SK-N-SH (cell line): ENCODE data around the gene YY2. TPM values are rescaled to one million over a fixed set of nuclear protein-coding genes. Genes with fewer than 3 reads are reported as not detected.

Experiments used
- CTCF ChIA-PET: fragments of 300-600, 350-600 bp; formaldehyde crosslinking; extraction: SDS; loops from one replicate; lab custom pipeline; 2021; lab: Yijun Ruan, JAX
- POLR2A ChIA-PET: fragments of 350-600 bp; sonication (Branson Sonifier 250); formaldehyde crosslinking; extraction: SDS; loops from one replicate; lab custom pipeline; 2020; ENCODE audit warnings: antibody characterized with exemption, inconsistent platforms; lab: Yijun Ruan, JAX
- DNase-seq: peaks from one replicate; pipeline ENCODE4 v3.0.0; 2012
- H2AFZ ChIP-seq: fragments of 200-600 bp; sonication (generic); 2 replicates; pipeline ENCODE4 v1.8.1; 2016; ENCODE audit warnings: antibody characterized with exemption, mild to moderate bottlenecking, low read depth
- H3F3A ChIP-seq: fragments of 200-600 bp; sonication (generic); replicated peaks from 2 replicates; pipeline ENCODE3; 2016; ENCODE audit warnings: antibody characterized with exemption, mild to moderate bottlenecking; ENCODE audit not compliant: insufficient read depth
- H3K27ac ChIP-seq, 2 experiments: fragments of 200-500 bp in 1 of 2; fragments of 200-600 bp in 1 of 2; sonication (Bioruptor generic) in 1 of 2; sonication (generic), shearing (Covaris generic) in 1 of 2; 2 replicates each; pipeline versions ENCODE4 v1.5.1 to v1.6.1; 2014 to 2016; ENCODE audit warnings: low read depth in 2 of 2, inconsistent platforms in 1 of 2, low read length in 1 of 2, mild to moderate bottlenecking in 1 of 2, mixed read lengths in 1 of 2
- H3K27me3 ChIP-seq: fragments of 200-600 bp; sonication (generic), shearing (Covaris generic); 2 replicates; pipeline ENCODE4 v1.6.1; 2016; ENCODE audit warnings: mixed run types; ENCODE audit not compliant: insufficient read depth
- H3K36me3 ChIP-seq, 2 experiments: fragments of 200-500 bp in 1 of 2; fragments of 200-600 bp in 1 of 2; sonication (Bioruptor generic) in 1 of 2; sonication (generic) in 1 of 2; replicated peaks in 1 of 2; 2 replicates each; pipeline versions ENCODE3 to v1.5.1; 2014 to 2016; ENCODE audit warnings: low read length in 1 of 2, mild to moderate bottlenecking in 1 of 2; ENCODE audit not compliant: insufficient read depth in 2 of 2, control insufficient read depth in 1 of 2
- H3K4me1 ChIP-seq, 2 experiments: fragments of 200-500 bp in 1 of 2; fragments of 200-600 bp in 1 of 2; sonication (Bioruptor generic) in 1 of 2; sonication (generic), shearing (Covaris generic) in 1 of 2; 2 replicates each; pipeline versions ENCODE4 v1.5.1 to v1.6.1; 2014 to 2016; ENCODE audit warnings: low read depth in 1 of 2, low read length in 1 of 2, mixed run types in 1 of 2; ENCODE audit not compliant: insufficient read depth in 2 of 2, control insufficient read depth in 1 of 2
- H3K4me2 ChIP-seq: fragments of 200-600 bp; sonication (generic), shearing (Covaris generic); 2 replicates; pipeline ENCODE4 v1.6.1; 2017; ENCODE audit warnings: mixed run types
- H3K4me3 ChIP-seq, 2 experiments: fragments of 200-500 bp in 1 of 2; fragments of 200-600 bp in 1 of 2; sonication (Bioruptor generic) in 1 of 2; sonication (generic), shearing (Covaris generic) in 1 of 2; 2 replicates each; pipeline versions ENCODE4 v1.5.1 to v1.8.1; 2014 to 2016; ENCODE audit warnings: low read depth in 2 of 2, inconsistent platforms in 1 of 2, low read length in 1 of 2, mild to moderate bottlenecking in 1 of 2, mixed read lengths in 1 of 2, moderate library complexity in 1 of 2
- H3K79me2 ChIP-seq: fragments of 200-600 bp; sonication (generic); 2 replicates; pipeline ENCODE4 v1.8.1; 2017; ENCODE audit warnings: mild to moderate bottlenecking; ENCODE audit not compliant: insufficient read depth
- H3K9ac ChIP-seq: fragments of 200-600 bp; sonication (generic); 2 replicates; pipeline ENCODE4 v1.6.1; 2017; ENCODE audit warnings: mixed run types
- H3K9me2 ChIP-seq: fragments of 200-600 bp; sonication (generic); 2 replicates; pipeline ENCODE4 v1.6.1; 2017; ENCODE audit warnings: mixed run types
- H3K9me3 ChIP-seq: fragments of 200-600 bp; sonication (generic); 2 replicates; pipeline ENCODE4 v1.6.1; 2017; ENCODE audit warnings: mixed run types, mild to moderate bottlenecking, moderate library complexity
- H4K20me1 ChIP-seq: fragments of 200-600 bp; sonication (generic); 2 replicates; pipeline ENCODE4 v1.6.1; 2017; ENCODE audit warnings: mild to moderate bottlenecking, mixed run types; ENCODE audit not compliant: insufficient read depth
- CHD2 ChIP-seq: fragments of 150-350 bp; IDR thresholded peaks from 2 replicates; pipeline ENCODE4 v1.6.1; 2018; ENCODE audit warnings: low read length; ENCODE audit not compliant: partially characterized antibody
- CTCF ChIP-seq: fragments of 200-600 bp; sonication (generic); IDR thresholded peaks from 2 replicates; pipeline ENCODE4 v1.6.1; 2017; ENCODE audit warnings: antibody characterized with exemption, mild to moderate bottlenecking, moderate library complexity
- EZH2phosphoT487 ChIP-seq: fragments of 200-600 bp; sonication (generic); IDR thresholded peaks from 2 replicates; pipeline ENCODE4 v1.6.1; 2017; ENCODE audit warnings: low read depth, mixed run types, mild to moderate bottlenecking, antibody characterized with exemption, moderate library complexity, borderline replicate concordance
- FOSL2 ChIP-seq: IDR thresholded peaks from 2 replicates; pipeline ENCODE4 v1.4.0; 2012; ENCODE audit warnings: low read depth, mild to moderate bottlenecking, moderate library complexity, borderline replicate concordance
- FOXJ3 ChIP-seq: sonication (generic); formaldehyde crosslinking; IDR thresholded peaks from 2 replicates; pipeline ENCODE4 v1.5.1; 2020; ENCODE audit warnings: mild to moderate bottlenecking, missing genetic modification reagents
- GATA2 ChIP-seq: sonication (generic); formaldehyde crosslinking; IDR thresholded peaks from 2 replicates; pipeline ENCODE4 v1.5.0; 2020; ENCODE audit warnings: mild to moderate bottlenecking, missing genetic modification reagents
- IRF3 ChIP-seq: fragments of 150-350 bp; IDR thresholded peaks from 2 replicates; pipeline ENCODE4 v1.6.1; 2016; ENCODE audit warnings: mild to moderate bottlenecking, low read depth, low read length
- JUND ChIP-seq: IDR thresholded peaks from 2 replicates; pipeline ENCODE4 v1.4.0; 2012
- MAX ChIP-seq: IDR thresholded peaks from 2 replicates; pipeline ENCODE4 v1.4.0; 2012; ENCODE audit warnings: low read depth
- NFIC ChIP-seq: IDR thresholded peaks from 2 replicates; pipeline ENCODE4 v1.4.0; 2012; ENCODE audit warnings: borderline replicate concordance
- RAD21 ChIP-seq: IDR thresholded peaks from 2 replicates; pipeline ENCODE4 v1.6.1; 2012; ENCODE audit warnings: mild to moderate bottlenecking, low read length
- SIN3A ChIP-seq: IDR thresholded peaks from 2 replicates; pipeline ENCODE4 v1.6.1; 2012; ENCODE audit warnings: low read depth, mild to moderate bottlenecking, low read length, moderate library complexity, borderline replicate concordance
- SMC3 ChIP-seq: IDR thresholded peaks from 2 replicates; pipeline ENCODE4 v1.6.1; 2012; ENCODE audit warnings: low read depth, low read length, improper control_type of control experiment
- TAF1 ChIP-seq: IDR thresholded peaks from 2 replicates; pipeline ENCODE4 v1.6.1; 2012; ENCODE audit warnings: low read depth, mild to moderate bottlenecking, low read length, moderate library complexity, borderline replicate concordance
- TEAD4 ChIP-seq: IDR thresholded peaks from 2 replicates; pipeline ENCODE4 v1.4.0; 2012; ENCODE audit warnings: mild to moderate bottlenecking, borderline replicate concordance; ENCODE audit not compliant: insufficient read depth
- ZBTB33 ChIP-seq: IDR thresholded peaks from 2 replicates; pipeline ENCODE4 v1.4.0; 2012; ENCODE audit warnings: low read depth, borderline replicate concordance
- WGBS: methylation state at CpG from one replicate; pipeline ENCODE4 v1.1.6; 2017; ENCODE audit warnings: low lambda C conversion rate; 5-methylcytosine and 5-hydroxymethylcytosine counted together
- polyA plus RNA-seq, 3 experiments: library from polyadenylated mRNA; depleted of rRNA; stranded (reverse); fragments of >200 nt; gene quantifications; 2 replicates each; pipeline ENCODE4 v1.2.3, GENCODE V29; 2012

YY2 gene
- polyA plus RNA-seq, 1 of the 3 experiments (the other 2 are of a cell fraction), result 2.3 TPM

GRCh38 chrX:21856504-21856903, 717 bp downstream of the YY2 start:
- no peaks in the 10 kb centered on the region for H4K20me1 ChIP-seq
- peaks cover 4% of the 10 kb centered on the region for H3F3A ChIP-seq
- H3K9me3 ChIP-seq, result no peaks in the 10 kb centered on the region
- H3K9ac ChIP-seq, result no peak overlapping the region
- H3K4me3 ChIP-seq, result no peak overlapping the region
- no peaks in the 10 kb centered on the region for H3K27me3 ChIP-seq
- no peaks in the 10 kb centered on the region for H3K4me1 ChIP-seq
- TF ChIP-seq FOSL2, result no peak
- TF ChIP-seq NFIC, result no peak
- no peak for TF ChIP-seq JUND
- no peak for TF ChIP-seq CTCF
- TF ChIP-seq TAF1, result no peak
- TF ChIP-seq TEAD4, result no peak
- no peak for TF ChIP-seq SIN3A
- TF ChIP-seq CHD2, result no peak
- TF ChIP-seq IRF3, result no peak
- TF ChIP-seq EZH2phosphoT487, result no peak
- no peak for TF ChIP-seq ZBTB33
- TF ChIP-seq SMC3, result no peak
- TF ChIP-seq GATA2 (CRISPR knock-in tag), result no peak
- TF ChIP-seq RAD21, result no peak
- no peak for TF ChIP-seq FOXJ3 (CRISPR knock-in tag)
- no peak for TF ChIP-seq MAX
- WGBS, result 89% methylated on average over 15 of the region's 21 CpGs
- no peak overlapping the region for H3K4me2 ChIP-seq
- no peaks in the 10 kb centered on the region for H3K9me2 ChIP-seq
- CTCF ChIA-PET, result no interaction called here
- peaks cover 47% of the 10 kb centered on the region in 2 experiments for H3K36me3 ChIP-seq
- DNase-seq, result no peak
- H3K27ac ChIP-seq, result no peak overlapping the region
- POLR2A ChIA-PET, result no interaction called here
- no peak overlapping the region for H2AFZ ChIP-seq
- no peaks in the 10 kb centered on the region for H3K79me2 ChIP-seq
